Measurements from ENCODE around the gene CREG2.

CREG2 gene

DNA sequence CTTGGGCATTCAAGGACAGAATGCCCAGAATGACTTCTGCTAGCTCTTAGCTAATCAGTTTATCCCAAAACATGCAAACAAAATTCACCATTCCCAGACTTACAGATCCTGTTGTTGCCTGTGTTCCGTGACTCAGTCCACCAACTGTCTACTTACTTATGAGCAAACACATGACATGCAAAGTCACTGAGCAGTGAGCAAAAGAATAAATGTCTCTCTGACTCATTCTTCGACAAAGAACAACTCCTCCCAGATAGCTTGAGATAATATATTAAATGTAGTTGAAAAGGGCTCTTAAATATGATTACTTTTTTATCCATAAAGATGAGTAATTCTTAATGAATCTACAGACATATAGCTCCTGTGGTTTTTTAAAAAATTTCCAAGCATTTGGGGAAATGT lies 9.0 kb upstream of the CREG2 start:
- Histone ChIP-seq H3K36me3 (ENCODE audit: control insufficient read depth, insufficient read depth, low read length) (no peaks in the 10 kb centered on the region), H3K9ac (ENCODE audit: low read length) (no peak overlapping the region), H3K4me1 (ENCODE audit: control insufficient read depth, insufficient read depth, low read length) (peaks cover 4% of the 10 kb centered on the region; the same call in 1 of the 2 replicates), H3K27me3 (ENCODE audit: control insufficient read depth, insufficient read depth, low read length) (no peaks in the 10 kb centered on the region), H3K4me3 (ENCODE audit: low read depth, low read length) (no peak overlapping the region), H3K9me3 (ENCODE audit: control insufficient read depth, insufficient read depth, low read depth, low read length) (no peaks in the 10 kb centered on the region), H3K27ac (ENCODE audit: low read depth, low read length) (no peak overlapping the region)

DNA sequence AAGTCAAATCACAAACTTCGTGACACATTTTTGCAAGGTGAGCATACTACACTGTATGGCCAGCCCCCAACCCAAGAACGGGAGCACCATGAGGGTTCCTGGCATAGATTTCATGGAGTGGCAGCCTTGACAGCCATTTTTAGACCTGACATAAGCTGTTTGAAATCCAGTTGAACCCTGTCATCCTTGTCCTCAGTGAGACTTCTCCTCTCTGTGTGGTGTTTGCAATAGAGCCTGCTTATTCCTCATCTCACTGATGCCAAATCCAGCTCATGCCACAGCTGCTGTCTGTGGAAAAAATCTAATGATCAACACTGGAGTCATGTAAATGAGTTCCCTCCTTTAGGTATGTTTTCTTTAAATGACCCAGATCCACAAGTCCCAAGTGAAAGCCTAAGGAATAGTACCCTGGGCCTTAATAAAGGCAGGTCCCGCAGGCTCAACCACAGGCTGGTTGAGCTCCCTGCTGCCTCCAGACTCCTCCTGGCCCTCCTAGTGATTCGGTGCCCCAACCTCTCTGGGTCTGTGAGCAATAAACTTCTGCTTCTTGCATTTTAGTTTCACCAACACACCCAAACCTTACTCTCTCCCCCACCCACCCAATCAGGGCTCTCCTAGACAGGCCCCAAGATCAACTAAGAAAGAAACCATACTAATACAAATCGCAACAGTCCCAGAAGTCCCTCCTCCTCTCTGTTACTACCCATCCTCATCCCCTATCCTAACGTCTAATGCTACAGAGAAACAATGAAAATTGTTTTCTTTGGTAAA lies 8.4 kb upstream of the CREG2 start:
- Histone ChIP-seq H3K4me3 (ENCODE audit: low read depth, low read length) (no peak overlapping the region), H3K27me3 (ENCODE audit: control insufficient read depth, insufficient read depth, low read length) (no peaks in the 10 kb centered on the region), H3K4me1 (ENCODE audit: control insufficient read depth, insufficient read depth, low read length) (peaks cover 2% of the 10 kb centered on the region; the same call in 1 of the 2 replicates), H3K27ac (ENCODE audit: low read depth, low read length) (no peak overlapping the region), H3K9ac (ENCODE audit: low read length) (no peak overlapping the region), H3K9me3 (ENCODE audit: control insufficient read depth, insufficient read depth, low read depth, low read length) (no peaks in the 10 kb centered on the region), H3K36me3 (ENCODE audit: control insufficient read depth, insufficient read depth, low read length) (no peaks in the 10 kb centered on the region)

- no peak overlapping the region for H3K27ac ChIP-seq (ENCODE audit: low read depth, low read length)
Observed at GRCh38 chr2:101388232-101388631, 929 bp upstream of the CREG2 start.

DNA sequence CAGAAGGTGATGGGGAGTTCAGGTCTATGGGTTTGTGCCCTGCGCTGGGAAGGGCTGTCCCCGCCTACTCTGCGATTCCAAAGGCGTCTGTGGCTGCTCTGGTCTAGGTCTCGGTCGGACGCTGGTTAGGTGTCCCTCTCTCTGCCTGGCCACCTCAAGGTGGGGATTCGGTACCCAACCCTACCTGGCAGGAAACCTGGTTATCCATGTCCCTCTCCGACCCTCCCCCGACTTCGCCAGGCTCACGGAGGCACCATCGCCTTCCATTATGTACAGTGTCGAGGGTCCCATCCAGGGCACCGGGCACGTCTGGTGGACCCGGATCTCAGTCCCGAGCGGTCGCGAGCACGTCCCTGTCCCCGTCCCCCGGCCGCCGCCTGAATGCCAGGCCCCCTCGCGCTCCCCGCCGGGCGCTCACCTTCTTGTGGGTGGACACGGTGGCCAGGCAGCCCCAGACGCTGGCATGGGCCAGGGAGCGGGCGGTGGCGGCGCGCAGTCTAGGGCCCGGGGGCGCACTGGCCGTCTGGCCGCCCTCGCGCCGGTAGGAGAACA lies 628 bp downstream of the CREG2 start:
- no peak overlapping the region for H3K9ac ChIP-seq (ENCODE audit: low read length)
- no peaks in the 10 kb centered on the region for H3K36me3 ChIP-seq (ENCODE audit: control insufficient read depth, insufficient read depth, low read length)
- no peaks in the 10 kb centered on the region for H3K9me3 ChIP-seq (ENCODE audit: control insufficient read depth, insufficient read depth, low read depth, low read length)
- no peak overlapping the region for H3K27ac ChIP-seq (ENCODE audit: low read depth, low read length)
- no peaks in the 10 kb centered on the region for H3K4me1 ChIP-seq (ENCODE audit: control insufficient read depth, insufficient read depth, low read length)
- peak overlapping the region; percentile 88 for H3K4me3 ChIP-seq (ENCODE audit: low read depth, low read length)
- H3K27me3 ChIP-seq (ENCODE audit: control insufficient read depth, insufficient read depth, low read length), result peaks cover 56% of the 10 kb centered on the region

More at GRCh38 chr2:101388232-101388631, 929 bp upstream of the CREG2 start:
- Histone ChIP-seq H3K9me3 (ENCODE audit: control insufficient read depth, insufficient read depth, low read depth, low read length) (no peaks in the 10 kb centered on the region), H3K9ac (ENCODE audit: low read length) (no peak overlapping the region), H3K4me1 (ENCODE audit: control insufficient read depth, insufficient read depth, low read length) (no peaks in the 10 kb centered on the region), H3K36me3 (ENCODE audit: control insufficient read depth, insufficient read depth, low read length) (no peaks in the 10 kb centered on the region), H3K27me3 (ENCODE audit: control insufficient read depth, insufficient read depth, low read length) (peaks cover 56% of the 10 kb centered on the region), H3K4me3 (ENCODE audit: low read depth, low read length) (no peak overlapping the region)

DNA sequence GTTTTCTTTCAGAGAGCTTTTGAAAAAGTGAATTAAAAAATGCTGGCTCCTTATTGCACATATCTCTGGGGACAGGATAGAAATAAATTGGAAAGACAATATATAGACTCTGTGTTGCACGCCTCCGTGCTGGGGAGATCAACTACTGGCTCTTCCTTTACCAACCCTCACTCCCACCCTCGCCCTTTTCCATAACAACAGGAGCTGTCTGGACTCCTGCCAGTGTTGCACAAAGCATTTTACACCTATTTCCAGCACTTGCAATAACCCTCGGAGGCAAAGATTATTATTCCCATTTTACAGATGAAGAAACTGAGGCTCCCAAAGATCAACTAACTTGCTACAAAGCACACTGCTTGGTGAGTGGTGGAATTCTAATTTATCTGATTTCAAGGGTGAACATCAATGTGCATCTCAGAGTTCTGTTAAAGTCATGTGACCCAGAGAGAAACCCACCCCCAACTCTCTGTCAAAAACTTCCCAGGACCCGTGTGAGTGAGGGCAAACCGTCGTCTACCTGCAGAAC lies 4.2 kb downstream of the CREG2 start:
- no peaks in the 10 kb centered on the region for H3K36me3 ChIP-seq (ENCODE audit: control insufficient read depth, insufficient read depth, low read length)
- H3K27me3 ChIP-seq (ENCODE audit: control insufficient read depth, insufficient read depth, low read length), result peaks cover 43% of the 10 kb centered on the region
- no peak overlapping the region for H3K9ac ChIP-seq (ENCODE audit: low read length)
- H3K4me3 ChIP-seq (ENCODE audit: low read depth, low read length), result no peak overlapping the region
- no peaks in the 10 kb centered on the region for H3K9me3 ChIP-seq (ENCODE audit: control insufficient read depth, insufficient read depth, low read depth, low read length)
- H3K4me1 ChIP-seq (ENCODE audit: control insufficient read depth, insufficient read depth, low read length), result no peaks in the 10 kb centered on the region
- no peak overlapping the region for H3K27ac ChIP-seq (ENCODE audit: low read depth, low read length)

DNA sequence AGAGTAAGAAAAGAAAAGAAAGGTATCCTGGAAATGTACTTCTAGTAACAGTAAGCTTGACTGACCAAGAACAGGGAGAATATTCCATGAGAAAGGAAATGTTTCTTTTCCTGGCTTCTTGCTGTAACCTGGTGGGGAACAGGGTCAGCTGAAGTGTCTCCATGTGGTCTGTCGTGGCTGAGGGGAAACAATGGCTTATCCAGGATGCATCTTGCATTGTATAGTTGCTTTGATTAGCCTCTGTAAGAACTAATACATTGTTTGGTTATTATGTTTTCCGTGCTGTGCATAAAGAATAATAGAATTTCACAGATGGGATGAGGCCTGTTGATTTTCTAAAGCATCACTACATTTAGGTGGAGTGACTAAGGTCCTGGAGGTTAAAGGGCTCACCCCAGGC lies 4.9 kb downstream of the CREG2 start:
- no peak overlapping the region for H3K4me3 ChIP-seq (ENCODE audit: low read depth, low read length)
- H3K27ac ChIP-seq (ENCODE audit: low read depth, low read length), result no peak overlapping the region
- no peaks in the 10 kb centered on the region for H3K36me3 ChIP-seq (ENCODE audit: control insufficient read depth, insufficient read depth, low read length)
- no peaks in the 10 kb centered on the region for H3K4me1 ChIP-seq (ENCODE audit: control insufficient read depth, insufficient read depth, low read length)
- H3K27me3 ChIP-seq (ENCODE audit: control insufficient read depth, insufficient read depth, low read length), result peaks cover 37% of the 10 kb centered on the region
- no peaks in the 10 kb centered on the region for H3K9me3 ChIP-seq (ENCODE audit: control insufficient read depth, insufficient read depth, low read depth, low read length)
- no peak overlapping the region for H3K9ac ChIP-seq (ENCODE audit: low read length)

GRCh38 chr2:101380376-101380775 lies 6.9 kb downstream of the CREG2 start:
- no peak overlapping the region for H3K27ac ChIP-seq (ENCODE audit: low read depth, low read length)
- H3K9ac ChIP-seq (ENCODE audit: low read length), result no peak overlapping the region
- no peaks in the 10 kb centered on the region for H3K36me3 ChIP-seq (ENCODE audit: control insufficient read depth, insufficient read depth, low read length)
- H3K4me3 ChIP-seq (ENCODE audit: low read depth, low read length), result no peak overlapping the region
- no peaks in the 10 kb centered on the region for H3K9me3 ChIP-seq (ENCODE audit: control insufficient read depth, insufficient read depth, low read depth, low read length)
- H3K4me1 ChIP-seq (ENCODE audit: control insufficient read depth, insufficient read depth, low read length), result no peaks in the 10 kb centered on the region
- H3K27me3 ChIP-seq (ENCODE audit: control insufficient read depth, insufficient read depth, low read length), result peaks cover 16% of the 10 kb centered on the region

DNA sequence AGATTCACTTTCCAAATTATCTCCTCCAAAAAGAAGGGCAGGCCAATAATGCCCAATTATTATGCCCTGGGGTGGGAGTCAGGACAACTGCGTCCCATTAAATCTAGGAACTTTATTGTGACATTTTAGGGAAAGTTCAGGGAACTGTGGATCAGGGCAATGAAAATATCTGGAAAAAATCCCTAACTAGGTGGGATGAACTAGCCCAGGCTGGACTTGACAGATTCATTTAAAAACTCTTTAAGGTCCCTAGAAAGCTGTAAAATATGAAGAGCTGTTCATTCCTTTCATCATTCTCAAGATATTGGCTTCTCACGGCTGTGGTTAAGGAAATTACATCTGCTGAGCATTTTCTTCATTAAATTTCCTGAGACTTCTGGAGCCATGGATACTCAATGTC lies 8.2 kb downstream of the CREG2 start:
- H3K36me3 ChIP-seq (ENCODE audit: control insufficient read depth, insufficient read depth, low read length), result no peaks in the 10 kb centered on the region
- H3K9me3 ChIP-seq (ENCODE audit: control insufficient read depth, insufficient read depth, low read depth, low read length), result no peaks in the 10 kb centered on the region
- H3K27ac ChIP-seq (ENCODE audit: low read depth, low read length), result no peak overlapping the region
- no peaks in the 10 kb centered on the region for H3K4me1 ChIP-seq (ENCODE audit: control insufficient read depth, insufficient read depth, low read length)
- no peak overlapping the region for H3K4me3 ChIP-seq (ENCODE audit: low read depth, low read length)
- H3K27me3 ChIP-seq (ENCODE audit: control insufficient read depth, insufficient read depth, low read length), result peaks cover 5% of the 10 kb centered on the region; the same call in 1 of the 2 replicates
- H3K9ac ChIP-seq (ENCODE audit: low read length), result no peak overlapping the region

GRCh38 chr2:101375653-101376052 lies 11.7 kb downstream of the CREG2 start:
- H3K4me1 ChIP-seq (ENCODE audit: control insufficient read depth, insufficient read depth, low read length), result peaks cover 4% of the 10 kb centered on the region; the same call in 1 of the 2 replicates
- no peak overlapping the region for H3K4me3 ChIP-seq (ENCODE audit: low read depth, low read length)
- H3K27ac ChIP-seq (ENCODE audit: low read depth, low read length), result no peak overlapping the region
- no peaks in the 10 kb centered on the region for H3K27me3 ChIP-seq (ENCODE audit: control insufficient read depth, insufficient read depth, low read length)
- no peaks in the 10 kb centered on the region for H3K36me3 ChIP-seq (ENCODE audit: control insufficient read depth, insufficient read depth, low read length)
- 0 out of 2 replicates have a peak, but pooled peaks cover 3% of the 10 kb centered on the region for H3K9me3 ChIP-seq (ENCODE audit: control insufficient read depth, insufficient read depth, low read depth, low read length)
- H3K9ac ChIP-seq (ENCODE audit: low read length), result no peak overlapping the region

GRCh38 chr2:101374821-101375561 lies 12.3 kb downstream of the CREG2 start:
- Histone ChIP-seq H3K4me3 (ENCODE audit: low read depth, low read length) (no peak overlapping the region), H3K27me3 (ENCODE audit: control insufficient read depth, insufficient read depth, low read length) (no peaks in the 10 kb centered on the region), H3K4me1 (ENCODE audit: control insufficient read depth, insufficient read depth, low read length) (peaks cover 4% of the 10 kb centered on the region; the same call in 1 of the 2 replicates), H3K36me3 (ENCODE audit: control insufficient read depth, insufficient read depth, low read length) (no peaks in the 10 kb centered on the region), H3K27ac (ENCODE audit: low read depth, low read length) (no peak overlapping the region), H3K9me3 (ENCODE audit: control insufficient read depth, insufficient read depth, low read depth, low read length) (0 out of 2 replicates have a peak, but pooled peaks cover 3% of the 10 kb centered on the region), H3K9ac (ENCODE audit: low read length) (no peak overlapping the region)

GRCh38 chr2:101372792-101373191 lies 14.5 kb downstream of the CREG2 start:
- Histone ChIP-seq H3K9ac (ENCODE audit: low read length) (no peak overlapping the region), H3K4me1 (ENCODE audit: control insufficient read depth, insufficient read depth, low read length) (peaks cover 4% of the 10 kb centered on the region; the same call in 1 of the 2 replicates), H3K27me3 (ENCODE audit: control insufficient read depth, insufficient read depth, low read length) (no peaks in the 10 kb centered on the region), H3K36me3 (ENCODE audit: control insufficient read depth, insufficient read depth, low read length) (no peaks in the 10 kb centered on the region), H3K27ac (ENCODE audit: low read depth, low read length) (no peak overlapping the region), H3K9me3 (ENCODE audit: control insufficient read depth, insufficient read depth, low read depth, low read length) (0 out of 2 replicates have a peak, but pooled peaks cover 3% of the 10 kb centered on the region), H3K4me3 (ENCODE audit: low read depth, low read length) (no peak overlapping the region)
